MM.1S (cell line): ENCODE data around the gene DCAF4L1.

ENCODE experiments used
- DNase-seq: peaks from one replicate; pipeline ENCODE4 v3.0.0-alpha.2; 2015
- H2AFZ ChIP-seq: fragments of 300-600 bp; sonication (generic); 2 replicates; pipeline ENCODE4 v1.6.0; 2016; ENCODE audit warnings: antibody characterized with exemption, low read length
- H3F3A ChIP-seq: fragments of 300-600 bp; sonication (generic); 2 replicates; pipeline ENCODE4 v1.6.1; 2016; ENCODE audit warnings: mild to moderate bottlenecking, antibody characterized with exemption, low read length, moderate library complexity, mixed read lengths; ENCODE audit not compliant: insufficient read depth
- H3K27ac ChIP-seq: fragments of 300-600 bp; sonication (generic); 2 replicates; pipeline ENCODE4 v1.5.1; 2016; ENCODE audit warnings: mild to moderate bottlenecking, low read length
- H3K27me3 ChIP-seq: fragments of 300-600 bp; sonication (generic); replicated peaks from 2 replicates; pipeline ENCODE4 v1.6.0; 2016; ENCODE audit warnings: low read length; ENCODE audit not compliant: insufficient read depth
- H3K36me3 ChIP-seq: fragments of 300-600 bp; sonication (generic); replicated peaks from 2 replicates; pipeline ENCODE4 v1.6.1; 2016; ENCODE audit warnings: mild to moderate bottlenecking, low read length, mixed read lengths; ENCODE audit not compliant: insufficient read depth
- H3K4me1 ChIP-seq: fragments of 300-600 bp; sonication (generic); 2 replicates; pipeline ENCODE4 v1.6.1; 2016; ENCODE audit warnings: low read length, mixed read lengths
- H3K4me2 ChIP-seq: fragments of 300-600 bp; sonication (generic); 2 replicates; pipeline ENCODE4 v1.6.0; 2016; ENCODE audit warnings: low read depth, low read length
- H3K4me3 ChIP-seq: fragments of 300-600 bp; sonication (generic); 2 replicates; pipeline ENCODE4 v1.5.1; 2016; ENCODE audit warnings: low read length, mixed read lengths
- H3K79me2 ChIP-seq: fragments of 300-600 bp; sonication (generic); 2 replicates; pipeline ENCODE4 v1.6.1; 2016; ENCODE audit warnings: mixed run types, low read length, mixed read lengths
- H3K9ac ChIP-seq: fragments of 300-600 bp; sonication (generic); 2 replicates; pipeline ENCODE4 v1.6.1; 2016; ENCODE audit warnings: low read length, mixed read lengths
- H3K9me2 ChIP-seq: fragments of 300-600 bp; sonication (generic); replicated peaks from 2 replicates; pipeline ENCODE4 v1.6.1; 2016; ENCODE audit warnings: mild to moderate bottlenecking, low read length, mixed read lengths; ENCODE audit not compliant: insufficient read depth
- H3K9me3 ChIP-seq: fragments of 300-600 bp; sonication (generic); replicated peaks from 2 replicates; pipeline ENCODE4 v1.6.1; 2016; ENCODE audit warnings: mild to moderate bottlenecking, low read length, mixed read lengths; ENCODE audit not compliant: insufficient read depth
- H4K20me1 ChIP-seq: fragments of 300-600 bp; sonication (generic); 2 replicates; pipeline ENCODE4 v1.6.1; 2016; ENCODE audit warnings: mild to moderate bottlenecking, low read length, moderate library complexity, mixed read lengths; ENCODE audit not compliant: insufficient read depth
- CTCF ChIP-seq: fragments of 300-600 bp; sonication (generic); IDR thresholded peaks from 2 replicates; pipeline ENCODE4 v1.5.1; 2016; ENCODE audit warnings: antibody characterized with exemption, low read length, mixed read lengths
- EZH2 ChIP-seq: fragments of 300-600 bp; sonication (generic); optimal IDR thresholded peaks from 2 replicates; pipeline ENCODE3; 2017; ENCODE audit warnings: low read depth, mild to moderate bottlenecking, antibody characterized with exemption, low read length, mixed read lengths
- EZH2phosphoT487 ChIP-seq: fragments of 300-600 bp; sonication (generic); IDR thresholded peaks from 2 replicates; pipeline ENCODE4 v1.6.1; 2018; ENCODE audit warnings: antibody characterized with exemption, low read length

The DCAF4L1 gene, protein sequence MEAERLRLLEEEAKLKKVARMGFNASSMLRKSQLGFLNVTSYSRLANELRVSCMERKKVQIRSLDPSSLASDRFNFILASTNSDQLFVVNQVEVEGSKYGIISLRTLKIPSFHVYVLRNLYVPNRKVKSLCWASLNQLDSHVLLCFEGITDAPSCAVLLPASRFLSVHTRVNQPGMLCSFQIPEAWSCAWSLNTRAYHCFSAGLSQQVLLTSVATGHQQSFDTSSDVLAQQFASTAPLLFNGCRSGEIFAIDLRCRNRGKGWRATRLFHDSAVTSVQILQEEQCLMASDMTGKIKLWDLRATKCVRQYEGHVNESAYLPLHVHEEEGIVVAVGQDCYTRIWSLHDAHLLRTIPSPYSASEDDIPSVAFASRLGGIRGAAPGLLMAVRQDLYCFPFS

DNA sequence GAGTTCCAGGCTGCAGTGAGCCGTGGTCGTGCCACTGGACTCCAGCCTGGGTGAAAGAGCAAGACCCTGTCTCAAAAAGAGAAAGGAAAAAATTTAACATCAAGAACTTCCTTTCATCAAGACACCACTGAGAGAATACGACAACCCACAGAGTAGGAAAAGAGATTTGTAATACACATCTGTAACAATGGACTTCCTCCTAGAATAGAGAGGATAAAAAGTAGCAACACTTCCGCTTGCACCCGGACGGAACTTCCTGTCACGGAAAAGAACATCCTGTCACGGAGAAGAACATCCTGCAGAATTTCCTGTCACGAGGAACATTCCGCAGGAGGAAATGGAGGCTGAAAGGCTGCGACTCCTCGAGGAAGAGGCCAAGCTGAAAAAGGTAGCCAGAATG is at the start of gene DCAF4L1:
TSS of gene DCAF4L1 (plus strand) at position 301 of the 400 bp plus-strand sequence. CDS start at position 338, 37 bp downstream.
- TF ChIP-seq EZH2phosphoT487 (no peak), CTCF (no peak), EZH2 (no peak)
- Histone ChIP-seq H3K27ac (no peak within 1 kb of the TSS), H3K9me3 (no peaks in the 10 kb centered on the region), H3F3A (no peaks in the 10 kb centered on the region), H3K4me3 (no peak within 1 kb of the TSS), H4K20me1 (no peaks in the 10 kb centered on the region), H3K79me2 (no peaks in the 10 kb centered on the region), H3K9me2 (no peaks in the 10 kb centered on the region), H3K36me3 (no peaks in the 10 kb centered on the region), H3K27me3 (no peaks in the 10 kb centered on the region), H3K9ac (no peak within 1 kb of the TSS), H3K4me1 (no peaks in the 10 kb centered on the region), H2AFZ (no peak within 1 kb of the TSS), H3K4me2 (no peak within 1 kb of the TSS)
- no peak for DNase-seq

GRCh38 chr4:41932988-41933387 is 48.6 kb upstream of the DCAF4L1 start:
- no peak for DNase-seq
- H3K4me3 ChIP-seq: no peak overlapping the region
- H3K9me2 ChIP-seq: no peaks in the 10 kb centered on the region
- H3F3A ChIP-seq: no peaks in the 10 kb centered on the region
- H3K4me2 ChIP-seq: no peak overlapping the region
- no peaks in the 10 kb centered on the region for H4K20me1 ChIP-seq
- no peaks in the 10 kb centered on the region for H3K27me3 ChIP-seq
- H3K9me3 ChIP-seq: no peaks in the 10 kb centered on the region
- no peak for TF ChIP-seq CTCF
- TF ChIP-seq EZH2: no peak
- no peak for TF ChIP-seq EZH2phosphoT487
- H3K36me3 ChIP-seq: no peaks in the 10 kb centered on the region
- H3K9ac ChIP-seq: no peak overlapping the region
- H3K79me2 ChIP-seq: peaks cover 31% of the 10 kb centered on the region
- H2AFZ ChIP-seq: no peak overlapping the region
- H3K4me1 ChIP-seq: peaks cover 4% of the 10 kb centered on the region; the same call in 1 of the 2 replicates
- no peak overlapping the region for H3K27ac ChIP-seq

DNA sequence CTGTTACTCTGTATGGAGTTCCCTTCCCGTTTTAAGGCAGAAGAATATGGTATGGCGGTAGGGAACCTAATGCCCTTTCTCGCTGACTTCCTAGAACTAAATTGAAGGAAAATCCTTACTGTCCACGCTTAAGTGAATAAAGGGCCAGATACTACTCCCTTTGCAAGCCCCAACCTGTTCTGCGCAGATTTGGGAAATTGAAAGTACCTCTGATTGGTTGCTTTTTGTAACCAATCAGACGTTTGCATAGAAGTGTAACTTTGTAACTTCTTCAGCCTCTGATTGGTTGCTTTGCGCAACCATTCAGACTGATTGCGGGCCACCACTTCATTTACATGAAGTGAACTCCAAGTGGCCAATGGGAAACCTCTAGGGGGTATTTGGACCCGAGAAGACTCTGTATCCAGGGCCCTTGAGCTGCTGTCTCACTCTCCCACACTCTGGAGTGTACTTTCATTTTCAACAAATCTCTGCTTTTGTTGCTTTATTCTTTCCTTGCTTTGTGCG is 47.5 kb upstream of the DCAF4L1 start:
- Histone ChIP-seq H3K4me1 (peaks cover 4% of the 10 kb centered on the region; the same call in 1 of the 2 replicates), H3K9me2 (no peaks in the 10 kb centered on the region), H3K9ac (no peak overlapping the region), H4K20me1 (no peaks in the 10 kb centered on the region), H3K27ac (no peak overlapping the region), H3K4me2 (no peak overlapping the region), H3F3A (no peaks in the 10 kb centered on the region), H3K27me3 (no peaks in the 10 kb centered on the region), H3K36me3 (no peaks in the 10 kb centered on the region; the same call in 1 of the 2 replicates), H3K9me3 (no peaks in the 10 kb centered on the region), H3K79me2 (peaks cover 41% of the 10 kb centered on the region), H3K4me3 (no peak overlapping the region), H2AFZ (0 out of 2 replicates have a peak overlapping the region, but pooled peaks have one; percentile 59)
- no peak for TF ChIP-seq CTCF
- TF ChIP-seq EZH2phosphoT487: no peak
- DNase-seq: no peak
